ENCODE results near the gene TLE4.

DNA sequence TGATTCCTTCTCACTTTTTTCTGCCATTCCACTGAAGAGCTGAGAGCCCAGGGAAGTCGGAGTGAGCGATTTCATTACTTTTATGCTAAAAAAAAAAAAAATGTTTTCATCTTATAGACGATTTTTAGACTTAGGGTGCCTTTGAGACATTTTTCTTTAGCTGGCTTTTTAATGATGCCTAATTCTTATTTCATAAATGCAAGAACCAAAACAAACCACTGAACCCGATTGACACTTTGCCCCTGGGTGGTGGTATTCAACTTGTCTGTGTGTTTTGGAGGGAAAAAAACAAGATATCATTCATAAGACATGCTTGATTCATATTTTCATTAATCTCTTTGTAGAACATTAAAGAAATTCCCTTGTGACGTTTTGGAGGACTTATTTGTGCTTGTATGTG lies 2.4 kb downstream of the TLE4 start:
- no peak for TF ChIP-seq CTCF (IDR thresholded peaks at IDR 0.05; ENCODE audit: poor library complexity)
- TF ChIP-seq EZH2 (IDR thresholded peaks at IDR 0.05; ENCODE audit: borderline replicate concordance), result no peak
- TF ChIP-seq EZH2phosphoT487 (IDR thresholded peaks at IDR 0.05; ENCODE audit: low read depth, severe bottlenecking, unreplicated experiment), result no peak
